Gastrocnemius medialis (tissue), 4 donors: Measurements from ENCODE around the gene PCSK1.

Source experiments
- CTCF ChIP-seq, 5 experiments: fragments of 450-650 bp in 3 of 5; fragments of 200-600 bp in 2 of 5; sonication (generic) in 2 of 5; IDR thresholded peaks in 4 of 5; conservative IDR thresholded peaks in 1 of 5; 1 replicate in 4 of 5; 2 replicates in 1 of 5; pipeline ENCODE4 v1.5.1; 2016 to 2019; ENCODE audit warnings: antibody characterized with exemption in 5 of 5, mild to moderate bottlenecking in 3 of 5, moderate library complexity in 3 of 5
- POLR2A ChIP-seq, 2 donors: fragments of 450-650 bp; IDR thresholded peaks; one replicate each; pipeline ENCODE4 v1.6.1; 2017; ENCODE audit warnings: antibody characterized with exemption in 2 of 2, mild to moderate bottlenecking in 2 of 2, moderate library complexity in 2 of 2

GRCh38 chr5:96396878-96397277 lies 36.2 kb downstream of the PCSK1 start:
- TF ChIP-seq CTCF (IDR thresholded peaks at IDR 0.05 in 4 of 5, conservative IDR thresholded peaks at IDR 0.05 in 1 of 5) = no peak
- no peak for TF ChIP-seq POLR2A (IDR thresholded peaks at IDR 0.05)
